Lung (tissue), 12 donors: ENCODE measurements around the gene FHAD1. TPM values are rescaled to one million over a fixed set of nuclear protein-coding genes. Genes with fewer than 3 reads are reported as not detected.

Experiments
- ATAC-seq: fragments of 200-7000 bp; cut with Tn5 transposase; one replicate; pipeline ENCODE4 v1.9.1; 2020; ENCODE audit warnings: moderate number of reproducible peaks; ENCODE audit not compliant: insufficient read depth, low FRiP score
- DNase-seq, 3 donors: peaks; one replicate each; pipeline ENCODE4 v3.0.0-alpha.2; 2013 to 2017
- H3K27ac ChIP-seq, 2 donors: one replicate each; pipeline ENCODE4 v1.5.1; 2013; ENCODE audit warnings: mild to moderate bottlenecking in 2 of 2, moderate library complexity in 2 of 2, control low read depth in 1 of 2, inconsistent platforms in 1 of 2, low read depth in 1 of 2, low read length in 1 of 2
- H3K27me3 ChIP-seq, 3 donors: one replicate each; pipeline ENCODE4 v1.5.1; 2013; ENCODE audit warnings: low read length in 2 of 3; ENCODE audit not compliant: control insufficient read depth in 3 of 3, insufficient read depth in 3 of 3
- H3K36me3 ChIP-seq, 4 donors: one replicate each; pipeline ENCODE4 v1.5.1; 2013; ENCODE audit warnings: low read length in 4 of 4, mild to moderate bottlenecking in 1 of 4, moderate library complexity in 1 of 4; ENCODE audit not compliant: control insufficient read depth in 4 of 4, insufficient read depth in 4 of 4
- H3K4me1 ChIP-seq, 5 donors: one replicate each; pipeline ENCODE4 v1.5.1; 2013; ENCODE audit warnings: low read length in 5 of 5, mild to moderate bottlenecking in 2 of 5, moderate library complexity in 1 of 5; ENCODE audit not compliant: control insufficient read depth in 5 of 5, insufficient read depth in 5 of 5
- H3K4me3 ChIP-seq: one replicate; pipeline ENCODE4 v1.5.1; 2013; ENCODE audit warnings: mild to moderate bottlenecking, control low read depth, moderate library complexity
- H3K9ac ChIP-seq, 2 donors: one replicate each; pipeline ENCODE4 v1.5.1; 2013; ENCODE audit warnings: low read length in 2 of 2, control low read depth in 1 of 2; ENCODE audit not compliant: insufficient read depth in 1 of 2
- H3K9me3 ChIP-seq, 4 donors: one replicate each; pipeline ENCODE4 v1.5.1; 2013; ENCODE audit warnings: low read length in 3 of 4, mild to moderate bottlenecking in 1 of 4, moderate library complexity in 1 of 4; ENCODE audit not compliant: control insufficient read depth in 4 of 4, insufficient read depth in 3 of 4
- whole genome bisulfite sequencing, 2 donors: extraction: QIAGEN DNeasy Blood & Tissue Kit; methylation state at CpG; one replicate each; pipeline ENCODE4 v1.1.7; 2013; 5-methylcytosine and 5-hydroxymethylcytosine counted together
- polyA plus RNA-seq, 2 donors: library from polyadenylated mRNA; stranded (reverse); fragments of 200-250 nt; gene quantifications; one replicate each; pipeline ENCODE4 v1.2.1, GENCODE V29; 2013
- total RNA-seq, 2 donors: library from RNA; depleted of rRNA in 1 of 2; stranded (reverse); fragments of >200 nt in 1 of 2; gene quantifications; one replicate each; pipeline ENCODE4 v1.2.1, GENCODE V29; 2014 to 2021
- TF ChIP-seq, protein P1 (sequence below): IDR thresholded peaks from 2 replicates; pipeline ENCODE4 v1.5.1; 2012; ENCODE audit warnings: mild to moderate bottlenecking; ENCODE audit errors: control extremely low read depth, extremely low read depth
- donor health status: control.
- donor health status: control.
- donor health status: Bipolar disorder and iron deficiency.
- donor health status: healthy.
- donor health status: DM: yes; HTN: yes; CAD: no.

The FHAD1 gene
- total and polyA plus RNA-seq, 4 donors: 4.4 to 25.9 (median 9.2) TPM

DNA sequence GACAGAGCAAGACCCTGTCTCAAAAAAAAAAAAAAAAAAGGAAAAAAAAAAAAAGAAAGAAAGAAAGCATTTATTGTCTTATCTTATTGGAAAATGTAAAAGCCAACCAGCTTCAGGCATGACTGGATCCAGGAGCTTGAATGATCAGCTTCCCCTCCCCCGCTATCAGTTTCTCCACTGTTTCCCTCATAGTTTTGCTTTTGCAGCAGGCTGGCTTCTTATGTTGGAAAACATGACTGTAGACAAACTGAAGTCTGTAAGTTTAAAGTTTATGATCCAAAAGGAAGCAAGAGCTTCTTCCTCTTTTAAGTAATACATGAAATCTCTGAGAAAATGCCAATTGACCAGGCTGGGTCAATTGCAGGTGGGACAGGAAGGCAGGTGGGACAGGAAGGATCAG lies 52.2 kb downstream of the FHAD1 start:
- Histone ChIP-seq H3K36me3 (no peaks in the 10 kb centered on the region), H3K9ac (no peak overlapping the region), H3K4me1 (no peaks in the 10 kb centered on the region), H3K27ac (no peak overlapping the region), H3K4me3 (no peak overlapping the region), H3K27me3 (no peaks in the 10 kb centered on the region), H3K9me3 (no peaks in the 10 kb centered on the region)
- 98 to 100% methylated on average over 1 of the region's 1 CpG for WGBS, 2 donors
- ATAC-seq (no peak), DNase-seq (no peak)
- TF ChIP-seq, protein P1, sequence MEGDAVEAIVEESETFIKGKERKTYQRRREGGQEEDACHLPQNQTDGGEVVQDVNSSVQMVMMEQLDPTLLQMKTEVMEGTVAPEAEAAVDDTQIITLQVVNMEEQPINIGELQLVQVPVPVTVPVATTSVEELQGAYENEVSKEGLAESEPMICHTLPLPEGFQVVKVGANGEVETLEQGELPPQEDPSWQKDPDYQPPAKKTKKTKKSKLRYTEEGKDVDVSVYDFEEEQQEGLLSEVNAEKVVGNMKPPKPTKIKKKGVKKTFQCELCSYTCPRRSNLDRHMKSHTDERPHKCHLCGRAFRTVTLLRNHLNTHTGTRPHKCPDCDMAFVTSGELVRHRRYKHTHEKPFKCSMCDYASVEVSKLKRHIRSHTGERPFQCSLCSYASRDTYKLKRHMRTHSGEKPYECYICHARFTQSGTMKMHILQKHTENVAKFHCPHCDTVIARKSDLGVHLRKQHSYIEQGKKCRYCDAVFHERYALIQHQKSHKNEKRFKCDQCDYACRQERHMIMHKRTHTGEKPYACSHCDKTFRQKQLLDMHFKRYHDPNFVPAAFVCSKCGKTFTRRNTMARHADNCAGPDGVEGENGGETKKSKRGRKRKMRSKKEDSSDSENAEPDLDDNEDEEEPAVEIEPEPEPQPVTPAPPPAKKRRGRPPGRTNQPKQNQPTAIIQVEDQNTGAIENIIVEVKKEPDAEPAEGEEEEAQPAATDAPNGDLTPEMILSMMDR: no peak

DNA sequence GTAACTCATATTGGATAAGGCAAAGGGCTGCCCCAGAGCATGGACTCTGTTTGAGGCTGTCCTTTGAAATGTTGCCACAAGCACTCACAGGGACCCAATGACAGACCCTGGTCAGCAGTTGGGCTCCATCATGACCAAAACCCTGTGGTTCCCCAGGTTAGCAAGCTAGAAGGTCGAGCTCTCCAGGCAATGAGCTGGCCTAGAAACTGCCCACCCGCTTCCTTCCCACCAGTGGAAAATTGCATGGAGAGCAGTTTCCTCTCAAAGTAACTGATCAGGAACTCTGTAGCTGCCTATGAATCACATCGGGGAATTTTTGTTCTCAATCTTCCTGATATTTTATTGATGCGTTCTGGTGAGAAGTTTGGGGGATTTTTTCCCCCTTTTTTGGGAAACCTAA lies 52.8 kb downstream of the FHAD1 start:
- no peak overlapping the region for H3K4me3 ChIP-seq
- 76 to 90% methylated on average over 4 of the region's 4 CpGs for WGBS, 2 donors
- no peak for ATAC-seq
- H3K9ac ChIP-seq: no peak overlapping the region
- no peaks in the 10 kb centered on the region for H3K9me3 ChIP-seq
- H3K27me3 ChIP-seq: no peaks in the 10 kb centered on the region
- DNase-seq: no peak
- H3K4me1 ChIP-seq: no peaks in the 10 kb centered on the region
- H3K27ac ChIP-seq: no peak overlapping the region
- H3K36me3 ChIP-seq: no peaks in the 10 kb centered on the region
- TF ChIP-seq, protein P1: no peak

DNA sequence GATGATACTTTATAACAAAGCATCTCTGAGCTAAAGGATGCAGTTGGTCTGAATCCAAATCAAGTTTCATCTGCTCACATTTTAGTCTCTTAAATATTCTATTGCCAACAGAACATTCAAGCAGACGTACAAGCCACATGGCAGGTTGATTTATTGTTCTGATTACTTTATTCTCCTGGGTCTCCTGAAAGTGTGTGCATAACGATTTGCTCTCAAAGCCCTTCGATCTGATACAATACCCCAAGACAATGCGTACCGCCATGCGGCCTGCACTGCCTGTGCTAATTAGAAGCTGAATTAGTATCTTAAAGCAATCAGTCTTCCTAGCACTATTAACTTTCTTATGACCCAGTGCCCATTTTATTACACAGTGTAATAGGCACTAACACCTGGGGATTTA lies 56.9 kb downstream of the FHAD1 start:
- Histone ChIP-seq H3K4me3 (no peak overlapping the region), H3K9ac (no peak overlapping the region), H3K36me3 (no peaks in the 10 kb centered on the region), H3K27ac (no peak overlapping the region), H3K27me3 (no peaks in the 10 kb centered on the region), H3K9me3 (no peaks in the 10 kb centered on the region), H3K4me1 (no peaks in the 10 kb centered on the region)
- ATAC-seq (no peak), DNase-seq (no peak)
- TF ChIP-seq, protein P1: no peak
- 87 to 88% methylated on average over 6 of the region's 6 CpGs for WGBS, 2 donors
